Dendritic cell treated with granulocyte-macrophage colony-stimulating factor and Interleukin-4, amounts not matched to agents 40 ng/mL and 50 ng/mL, for 4 days (primary cell): ENCODE measurements around the gene SLC25A41.

Source experiments
- H3K27ac Mint-ChIP-seq: one replicate; pipeline ENCODE4 v1.8.0; 2022; ENCODE audit warnings: mild to moderate bottlenecking, mixed read lengths
- H3K27me3 Mint-ChIP-seq: one replicate; pipeline ENCODE4 v1.8.0; 2022; ENCODE audit warnings: mild to moderate bottlenecking, mixed read lengths
- H3K36me3 Mint-ChIP-seq: one replicate; pipeline ENCODE4 v1.8.0; 2022; ENCODE audit warnings: low read depth, mixed read lengths
- H3K4me1 Mint-ChIP-seq: one replicate; pipeline ENCODE4 v1.8.0; 2022; ENCODE audit warnings: low read depth, mixed read lengths
- H3K4me3 Mint-ChIP-seq: one replicate; pipeline ENCODE4 v1.8.0; 2022; ENCODE audit warnings: mild to moderate bottlenecking, moderate library complexity, mixed read lengths
- H3K9me3 Mint-ChIP-seq: one replicate; pipeline ENCODE4 v1.8.0; 2022; ENCODE audit warnings: mixed read lengths
- intact Hi-C: fragments of 100-400 bp; cut with micrococcal nuclease; formaldehyde crosslinking; loops from one replicate; pipeline ENCODE4 v1.15.0; 2022

SLC25A41 gene

DNA sequence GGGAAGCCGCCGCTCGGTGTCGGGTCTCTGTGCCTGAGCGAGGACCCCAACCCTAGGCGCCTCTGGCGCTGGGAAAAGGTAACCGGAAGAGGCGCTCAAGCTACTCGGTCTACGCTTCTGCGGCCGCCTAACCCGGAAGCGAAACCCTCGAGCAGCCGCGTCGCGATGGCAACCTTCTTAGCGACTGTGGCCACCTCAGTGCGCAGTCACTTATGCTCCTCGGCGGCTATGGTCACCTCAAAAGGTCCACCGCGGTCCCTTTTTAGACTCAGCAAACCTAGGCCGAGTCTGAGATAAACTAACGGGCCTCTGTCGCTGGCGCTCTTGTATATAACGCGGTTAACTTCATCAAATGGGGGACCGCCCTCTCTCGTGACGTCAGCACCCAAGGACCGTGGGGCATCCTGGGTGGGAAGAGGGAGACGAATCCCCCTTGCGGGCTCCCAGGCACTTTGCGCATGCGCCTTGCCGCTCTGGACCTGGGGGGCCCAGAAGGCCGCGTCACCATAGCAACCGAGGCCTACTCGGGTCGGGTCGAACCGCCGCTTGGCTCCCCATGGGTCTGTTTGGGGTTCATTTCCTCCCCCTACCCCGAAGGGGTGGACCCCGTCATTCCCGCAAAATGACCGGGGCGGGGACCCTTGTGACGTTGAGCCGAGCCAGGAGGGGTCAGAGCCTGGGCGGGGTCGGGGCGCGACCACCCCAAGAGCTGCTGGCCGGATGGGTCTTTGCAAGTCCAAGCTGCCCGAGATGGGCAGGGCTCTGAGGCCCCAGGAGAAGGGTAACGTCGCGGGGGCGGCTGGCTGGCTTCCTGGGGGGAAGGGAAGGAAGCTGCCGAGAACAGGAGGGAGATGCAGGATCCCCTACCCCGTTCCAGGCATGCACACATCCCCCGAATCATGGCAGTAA is 40.2 kb downstream of the SLC25A41 start, which contains the start of gene GTF2F1:
TSS of gene GTF2F1 (minus strand) at position 91 of the 909 bp plus-strand sequence. CDS start 169 bp downstream, outside the sequence.
- Mint-ChIP-seq H3K36me3 (peaks cover 56% of the 10 kb centered on the region), H3K27ac (peak within 1 kb of the TSS; percentile 97), H3K4me3 (peak within 1 kb of the TSS; percentile 97), H3K27me3 (no peaks in the 10 kb centered on the region), H3K9me3 (no peaks in the 10 kb centered on the region), H3K4me1 (peaks cover 36% of the 10 kb centered on the region)
- intact Hi-C loops, result loop anchor here (1.0 to 2.0 kb wide), 2 partner anchors 20 to 31 kb away; partner anchors contain the start of gene KHSRP

DNA sequence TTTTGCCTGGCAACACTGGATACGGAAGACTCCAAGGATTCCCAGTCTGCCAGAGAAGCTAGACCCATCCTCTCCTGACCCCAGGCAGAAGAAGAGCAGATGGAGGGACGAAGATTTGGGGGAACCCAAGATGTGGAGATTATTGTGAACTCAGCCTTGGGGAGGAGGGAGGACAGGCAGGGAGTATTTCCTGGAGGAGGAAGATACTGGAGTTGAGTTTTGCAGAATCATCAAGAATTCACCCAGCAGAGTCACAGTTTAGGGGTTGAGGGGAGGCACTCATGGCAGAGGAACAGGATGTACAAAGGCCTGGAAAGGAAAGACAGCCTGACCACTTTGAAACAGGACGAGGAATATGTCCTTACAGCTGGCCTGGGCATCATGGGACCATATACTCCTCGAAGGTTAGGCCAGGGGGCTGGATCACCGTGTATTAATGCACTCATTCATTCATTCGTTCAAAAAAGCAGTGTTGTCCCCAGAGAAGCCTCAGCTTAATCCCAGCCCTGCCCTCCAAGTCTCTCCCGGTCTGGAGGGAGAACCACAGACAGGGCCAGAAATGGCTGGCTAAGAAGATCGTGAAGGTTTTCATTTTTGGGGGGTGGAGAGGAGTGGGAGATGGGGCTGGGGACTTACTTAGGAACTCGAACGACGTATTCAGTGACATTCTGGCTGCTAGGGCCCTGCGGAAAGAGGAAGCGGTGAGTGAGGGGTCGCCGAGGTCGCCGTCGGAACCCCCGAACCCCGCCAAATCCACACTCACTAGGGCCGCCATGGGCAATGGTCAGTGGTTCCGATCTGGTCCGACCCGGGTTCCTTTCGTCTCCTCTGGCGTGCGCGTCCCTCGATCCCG is 41.1 kb downstream of the SLC25A41 start:
- H3K4me3 Mint-ChIP-seq, result peak overlapping the region; percentile 97
- no peaks in the 10 kb centered on the region for H3K27me3 Mint-ChIP-seq
- intact Hi-C loops, result loop anchor here (1.0 to 2.0 kb wide), 2 partner anchors 19 to 32 kb away; partner anchors contain the start of gene KHSRP
- H3K27ac Mint-ChIP-seq, result peak overlapping the region; percentile 97
- no peaks in the 10 kb centered on the region for H3K9me3 Mint-ChIP-seq
- H3K4me1 Mint-ChIP-seq, result peaks cover 39% of the 10 kb centered on the region
- H3K36me3 Mint-ChIP-seq, result peaks cover 64% of the 10 kb centered on the region

DNA sequence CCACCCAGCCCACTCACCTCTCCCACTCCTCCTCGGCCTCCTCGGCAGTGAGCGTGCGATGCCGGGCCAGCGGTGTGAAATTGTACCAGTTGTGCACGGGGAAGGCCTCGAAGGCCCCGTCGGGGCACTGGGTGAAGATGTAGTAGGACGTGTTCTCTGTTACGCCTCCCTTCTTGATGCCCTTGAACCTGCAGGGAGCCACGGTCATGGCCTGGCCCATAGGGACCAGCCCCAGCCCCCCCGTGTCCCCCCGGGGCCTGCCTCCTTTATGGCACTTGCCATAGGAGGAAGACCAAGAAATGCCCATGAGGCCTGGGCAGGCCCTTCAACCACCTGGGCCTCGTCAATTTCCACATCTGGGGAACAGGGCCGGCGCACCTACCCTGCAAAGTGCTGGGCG is 46.2 kb downstream of the SLC25A41 start:
- Mint-ChIP-seq H3K4me1 (peaks cover 21% of the 10 kb centered on the region), H3K36me3 (peaks cover 95% of the 10 kb centered on the region)
- intact Hi-C loops, result no loop called here

DNA sequence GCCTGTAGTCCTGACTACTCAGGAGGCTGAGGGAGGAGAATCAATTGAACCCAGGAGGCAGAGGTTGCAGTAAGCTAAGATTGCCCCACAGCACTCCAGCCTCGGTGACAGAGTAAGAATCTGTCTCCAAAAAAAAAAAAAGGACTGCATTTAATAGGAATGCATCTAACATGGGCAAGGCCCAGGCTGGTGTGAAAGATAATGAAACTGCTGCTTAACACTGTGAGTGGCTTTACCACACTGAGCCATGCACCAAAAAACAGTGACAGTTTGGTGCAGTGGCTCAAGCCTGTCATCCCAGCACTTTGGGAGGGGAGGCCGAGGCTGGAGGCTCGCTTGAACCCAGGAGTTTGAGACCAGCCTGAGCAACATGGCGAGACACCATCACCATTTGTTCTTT is 49.2 kb downstream of the SLC25A41 start:
- Mint-ChIP-seq H3K27me3 (no peaks in the 10 kb centered on the region), H3K27ac (no peak overlapping the region), H3K9me3 (peaks cover 18% of the 10 kb centered on the region), H3K36me3 (peaks cover 98% of the 10 kb centered on the region), H3K4me1 (peaks cover 6% of the 10 kb centered on the region), H3K4me3 (no peak overlapping the region)
- intact Hi-C loops, result no loop called here

More for the DNA sequence above, 46.2 kb downstream of the SLC25A41 start:
- H3K27me3 Mint-ChIP-seq, result no peaks in the 10 kb centered on the region
- H3K27ac Mint-ChIP-seq, result no peak overlapping the region
- H3K4me3 Mint-ChIP-seq, result no peak overlapping the region
- no peaks in the 10 kb centered on the region for H3K9me3 Mint-ChIP-seq

DNA sequence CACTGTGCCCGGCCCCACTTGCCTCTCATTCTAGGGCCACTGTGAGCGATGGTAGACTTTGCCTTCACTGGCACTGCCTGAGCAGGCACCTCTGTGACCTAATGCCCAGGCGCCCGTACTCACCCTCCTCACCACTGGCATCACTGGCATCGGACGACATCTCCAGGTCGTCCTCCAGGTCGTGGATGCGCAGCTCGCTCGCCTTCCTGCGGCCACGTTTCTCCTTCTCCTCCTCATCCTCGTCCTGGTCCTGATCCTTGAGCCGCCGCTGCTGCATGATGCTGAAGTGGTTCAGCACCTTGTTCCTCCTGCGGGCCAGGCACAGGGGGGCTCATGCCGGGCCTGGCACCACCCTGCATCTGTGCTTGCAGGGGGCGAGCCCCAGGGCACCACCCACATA is 50.4 kb downstream of the SLC25A41 start:
- Mint-ChIP-seq H3K27me3 (no peaks in the 10 kb centered on the region), H3K27ac (no peak overlapping the region), H3K4me1 (peaks cover 3% of the 10 kb centered on the region), H3K9me3 (peaks cover 18% of the 10 kb centered on the region), H3K36me3 (peaks cover 98% of the 10 kb centered on the region), H3K4me3 (no peak overlapping the region)
- intact Hi-C loops, result no loop called here

DNA sequence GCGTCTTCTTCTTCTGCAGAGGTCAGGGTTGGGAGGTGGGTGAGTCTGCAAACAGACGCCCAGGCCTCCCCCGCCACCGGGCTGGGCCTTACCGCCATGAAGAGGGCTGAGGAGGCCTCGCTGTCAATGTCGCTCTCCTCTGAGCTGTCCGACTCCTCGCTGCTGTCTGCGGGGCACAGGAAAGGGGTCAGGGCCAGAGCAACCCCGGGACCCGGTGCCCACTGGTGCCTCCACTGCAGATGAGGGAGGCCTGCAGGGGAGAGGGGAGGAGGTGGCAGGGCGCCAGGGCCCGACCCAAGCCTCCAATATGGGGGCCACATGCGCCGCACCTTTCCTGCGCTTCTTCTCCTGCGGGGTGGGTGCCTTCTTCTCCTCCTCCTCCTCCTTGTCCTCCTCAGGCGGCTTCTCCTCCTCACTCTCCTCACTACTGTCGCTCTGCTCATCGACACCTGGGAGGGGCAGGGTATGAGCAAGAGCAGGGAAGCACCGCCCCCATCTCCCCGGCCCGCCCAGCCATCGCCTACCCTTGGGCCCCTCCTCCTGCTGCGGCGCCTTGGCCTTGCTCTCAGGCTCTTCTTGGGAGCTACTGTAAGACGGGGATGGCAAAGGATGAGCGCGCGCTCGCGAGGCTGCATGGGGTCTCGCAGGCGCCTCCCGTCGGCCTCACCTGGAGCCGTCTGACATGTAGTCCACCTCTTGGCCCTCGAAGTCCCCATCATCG is 52.4 kb downstream of the SLC25A41 start:
- intact Hi-C loops, result no loop called here
- H3K36me3 Mint-ChIP-seq, result peaks cover 86% of the 10 kb centered on the region
- H3K27me3 Mint-ChIP-seq, result no peaks in the 10 kb centered on the region
- H3K4me1 Mint-ChIP-seq, result no peaks in the 10 kb centered on the region
- no peak overlapping the region for H3K27ac Mint-ChIP-seq
- peaks cover 18% of the 10 kb centered on the region for H3K9me3 Mint-ChIP-seq
- no peak overlapping the region for H3K4me3 Mint-ChIP-seq

DNA sequence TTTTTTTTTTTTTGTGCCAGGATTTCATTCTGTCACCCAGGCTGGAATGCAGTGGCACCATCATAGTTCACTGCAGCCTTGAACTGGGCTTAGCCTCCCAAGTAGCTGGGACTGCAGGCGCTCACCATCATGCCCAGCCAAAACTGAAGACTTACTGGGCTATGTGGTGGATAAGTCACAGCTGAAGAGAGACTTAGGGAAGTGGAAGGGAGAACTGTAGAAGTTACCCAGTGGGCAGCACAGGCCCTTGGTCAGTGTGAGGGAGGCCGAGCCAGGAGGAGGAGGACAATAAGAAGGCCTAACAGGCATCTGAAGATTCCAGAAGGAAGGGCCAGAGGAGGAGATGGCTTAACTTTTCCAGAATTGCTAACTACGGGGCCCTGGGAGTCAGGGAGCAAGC is 53.8 kb downstream of the SLC25A41 start:
- Mint-ChIP-seq H3K4me1 (no peaks in the 10 kb centered on the region), H3K27ac (no peak overlapping the region), H3K4me3 (no peak overlapping the region), H3K36me3 (peaks cover 86% of the 10 kb centered on the region), H3K27me3 (no peaks in the 10 kb centered on the region), H3K9me3 (peaks cover 18% of the 10 kb centered on the region)
- intact Hi-C loops, result no loop called here

DNA sequence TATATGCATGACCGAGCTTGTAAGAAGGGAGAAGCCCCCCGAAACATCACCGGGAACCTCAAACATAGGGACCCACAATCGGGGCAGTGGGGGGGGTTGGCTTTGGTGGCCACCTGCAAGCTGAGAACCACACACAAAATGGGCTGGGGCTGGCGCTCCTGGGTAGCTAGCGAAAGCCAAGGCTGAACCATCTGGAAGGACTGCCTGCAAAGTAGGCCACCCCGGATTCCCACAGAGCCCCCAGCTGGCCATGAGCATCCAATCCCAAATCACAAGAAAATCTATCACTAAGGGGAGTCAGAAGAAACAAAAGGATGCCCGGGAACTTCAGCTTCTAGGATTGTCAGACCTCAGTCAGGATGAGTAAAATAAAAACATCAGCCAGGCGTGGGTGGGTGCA is 55.1 kb downstream of the SLC25A41 start:
- intact Hi-C loops, result no loop called here

DNA sequence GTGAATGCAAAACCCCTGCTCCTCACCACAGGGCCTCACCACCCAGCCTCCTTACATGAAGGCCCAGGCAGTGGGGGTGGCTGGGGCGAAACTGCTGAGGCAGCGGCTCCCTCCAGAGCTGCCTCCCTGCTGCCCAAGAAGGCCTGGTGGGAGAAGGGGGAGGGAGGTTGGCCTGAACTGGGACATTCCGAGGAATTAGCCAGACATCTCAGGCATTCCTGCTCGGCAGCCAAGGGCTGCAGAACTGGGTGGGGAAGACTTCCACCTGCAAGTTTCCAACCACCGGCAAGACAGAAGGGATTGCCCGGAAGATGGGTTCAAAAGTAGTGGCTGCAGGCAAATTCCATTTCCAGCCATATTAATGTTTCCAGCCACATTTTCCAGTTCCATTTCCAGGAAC is 55.5 kb downstream of the SLC25A41 start:
- Mint-ChIP-seq H3K36me3 (peaks cover 83% of the 10 kb centered on the region), H3K27ac (no peak overlapping the region)
- intact Hi-C loops, result no loop called here

More for the DNA sequence above, 55.1 kb downstream of the SLC25A41 start:
- no peak overlapping the region for H3K4me3 Mint-ChIP-seq
- H3K36me3 Mint-ChIP-seq, result peaks cover 88% of the 10 kb centered on the region
- H3K4me1 Mint-ChIP-seq, result peaks cover 6% of the 10 kb centered on the region
- H3K9me3 Mint-ChIP-seq, result peaks cover 18% of the 10 kb centered on the region
- no peaks in the 10 kb centered on the region for H3K27me3 Mint-ChIP-seq
- H3K27ac Mint-ChIP-seq, result no peak overlapping the region

DNA sequence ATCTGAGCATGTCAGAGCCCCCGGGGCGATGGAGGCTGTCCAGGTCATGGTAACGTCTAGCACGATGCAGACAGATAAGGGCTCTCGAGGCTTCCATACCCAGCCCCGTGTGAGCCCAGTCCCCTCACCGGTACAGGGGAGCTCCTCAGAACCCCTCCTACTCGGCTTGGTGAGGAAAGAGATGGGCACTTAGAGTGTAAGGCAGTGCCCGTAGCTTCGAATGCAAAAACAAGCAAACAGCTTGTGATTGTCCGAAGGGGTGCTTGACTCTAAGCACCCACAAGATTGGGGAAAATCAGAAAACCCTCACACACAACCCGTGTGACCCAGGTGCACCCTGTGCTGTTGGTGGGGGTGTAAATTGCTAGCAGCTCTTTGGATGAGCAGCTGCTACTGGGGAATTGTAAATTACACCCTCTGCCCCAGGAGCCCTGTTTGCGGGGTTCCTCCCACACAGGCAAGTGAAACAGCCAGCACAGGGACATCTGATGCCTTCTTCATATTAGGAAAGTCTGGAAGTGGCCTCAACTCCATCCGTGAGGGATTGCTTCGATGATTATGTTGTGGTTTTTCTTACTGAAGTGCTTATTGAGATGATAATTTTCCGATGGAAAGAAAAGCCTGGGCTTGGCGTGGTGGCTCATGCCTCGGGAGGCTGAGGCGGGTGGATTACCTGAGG is 56.9 kb downstream of the SLC25A41 start:
- H3K4me3 Mint-ChIP-seq, result no peak overlapping the region
- H3K27ac Mint-ChIP-seq, result no peak overlapping the region
- intact Hi-C loops, result no loop called here
- peaks cover 76% of the 10 kb centered on the region for H3K36me3 Mint-ChIP-seq
- H3K4me1 Mint-ChIP-seq, result peaks cover 14% of the 10 kb centered on the region
- no peaks in the 10 kb centered on the region for H3K27me3 Mint-ChIP-seq
- H3K9me3 Mint-ChIP-seq, result peaks cover 18% of the 10 kb centered on the region

More for the DNA sequence above, 55.5 kb downstream of the SLC25A41 start:
- Mint-ChIP-seq H3K9me3 (peaks cover 18% of the 10 kb centered on the region), H3K4me3 (no peak overlapping the region), H3K27me3 (no peaks in the 10 kb centered on the region), H3K4me1 (peaks cover 8% of the 10 kb centered on the region)
